ENCODE results near the gene KIF18A.

- TF ChIP-seq EZH2 (optimal IDR thresholded peaks at IDR 0.05; ENCODE audit: low read depth, low read length) (no peak), CTCF (IDR thresholded peaks at IDR 0.05; ENCODE audit: low read length) (no peak)
Measured at GRCh38 chr11:28104425-28104824, 3.5 kb downstream of the KIF18A start.

Data from MM.1S (cell line).